Testis (tissue), 2 donors: ENCODE data around the gene NDST1.

Source experiments
- POLR2A ChIP-seq: fragments of 450-650 bp; IDR thresholded peaks from one replicate; pipeline ENCODE4 v1.6.1; 2017; ENCODE audit warnings: antibody characterized with exemption, mild to moderate bottlenecking, moderate library complexity
- TF ChIP-seq, protein P1 (sequence below), 3 experiments: fragments of 450-650 bp in 2 of 3; fragments of 200-600 bp in 1 of 3; sonication (generic) in 1 of 3; IDR thresholded peaks; one replicate each; pipeline ENCODE4 v1.5.1; 2016 to 2019; ENCODE audit warnings: antibody characterized with exemption in 3 of 3, mild to moderate bottlenecking in 2 of 3, moderate library complexity in 1 of 3

DNA sequence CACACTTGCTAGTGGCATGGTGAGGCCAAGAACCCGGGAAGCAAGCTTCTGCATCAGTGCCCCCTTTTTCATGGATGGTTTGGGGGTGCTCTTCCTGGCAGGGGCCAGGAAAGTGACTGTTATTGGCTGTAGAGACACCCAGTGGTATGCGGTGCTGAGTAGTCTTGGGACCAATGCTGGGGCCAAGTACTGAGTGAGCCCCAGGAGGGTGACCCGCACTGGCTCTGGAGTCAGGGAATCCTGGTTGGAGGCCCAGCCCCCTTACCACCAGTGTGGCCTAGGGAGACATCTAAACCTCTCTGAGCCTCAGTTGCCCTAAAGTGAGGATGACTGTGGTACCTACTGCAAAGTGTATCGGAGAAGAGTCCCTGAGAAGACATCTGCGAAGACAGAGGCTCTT is 91.3 kb downstream of the NDST1 start:
- TF ChIP-seq, protein P1, sequence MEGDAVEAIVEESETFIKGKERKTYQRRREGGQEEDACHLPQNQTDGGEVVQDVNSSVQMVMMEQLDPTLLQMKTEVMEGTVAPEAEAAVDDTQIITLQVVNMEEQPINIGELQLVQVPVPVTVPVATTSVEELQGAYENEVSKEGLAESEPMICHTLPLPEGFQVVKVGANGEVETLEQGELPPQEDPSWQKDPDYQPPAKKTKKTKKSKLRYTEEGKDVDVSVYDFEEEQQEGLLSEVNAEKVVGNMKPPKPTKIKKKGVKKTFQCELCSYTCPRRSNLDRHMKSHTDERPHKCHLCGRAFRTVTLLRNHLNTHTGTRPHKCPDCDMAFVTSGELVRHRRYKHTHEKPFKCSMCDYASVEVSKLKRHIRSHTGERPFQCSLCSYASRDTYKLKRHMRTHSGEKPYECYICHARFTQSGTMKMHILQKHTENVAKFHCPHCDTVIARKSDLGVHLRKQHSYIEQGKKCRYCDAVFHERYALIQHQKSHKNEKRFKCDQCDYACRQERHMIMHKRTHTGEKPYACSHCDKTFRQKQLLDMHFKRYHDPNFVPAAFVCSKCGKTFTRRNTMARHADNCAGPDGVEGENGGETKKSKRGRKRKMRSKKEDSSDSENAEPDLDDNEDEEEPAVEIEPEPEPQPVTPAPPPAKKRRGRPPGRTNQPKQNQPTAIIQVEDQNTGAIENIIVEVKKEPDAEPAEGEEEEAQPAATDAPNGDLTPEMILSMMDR (IDR thresholded peaks at IDR 0.05) = no peak
- TF ChIP-seq POLR2A = no peak
